Activated CD8-positive, alpha-beta T cell treated with anti-CD3 and anti-CD28 coated beads for 36 hours (primary cell): Measurements from ENCODE around the gene DISP1. TPM values are rescaled to one million over a fixed set of nuclear protein-coding genes. Genes with fewer than 3 reads are reported as not detected.

Experiments used
- ATAC-seq: fragments of 200-7000 bp; cut with Tn5 transposase; one replicate; pipeline ENCODE4 v1.10.0; 2021; ENCODE audit warnings: mild to moderate bottlenecking, moderate library complexity
- CTCF ChIA-PET: fragments of 350-600 bp; sonication (Branson Sonifier 250); formaldehyde crosslinking; loops from one replicate; lab custom pipeline; 2021; ENCODE audit warnings: antibody characterized with exemption; lab: Charles Lee
- POLR2A ChIA-PET: fragments of 350-600 bp; sonication (Branson Sonifier 250); formaldehyde crosslinking; loops from one replicate; lab custom pipeline; 2021; ENCODE audit warnings: antibody characterized with exemption; lab: Charles Lee
- DNase-seq: peaks from one replicate; pipeline ENCODE4 v3.0.0-alpha.2; 2020
- H3K27ac Mint-ChIP-seq: one replicate; pipeline ENCODE4 v1.8.0; 2021; ENCODE audit warnings: mild to moderate bottlenecking, mixed read lengths
- H3K27me3 Mint-ChIP-seq: one replicate; pipeline ENCODE4 v1.8.0; 2021; ENCODE audit warnings: mixed read lengths
- H3K36me3 Mint-ChIP-seq: one replicate; pipeline ENCODE4 v1.8.0; 2021; ENCODE audit warnings: low read depth, mixed read lengths
- H3K4me1 Mint-ChIP-seq: one replicate; pipeline ENCODE4 v1.8.0; 2021; ENCODE audit warnings: low read depth, mixed read lengths
- H3K4me3 Mint-ChIP-seq: one replicate; pipeline ENCODE4 v1.8.0; 2021; ENCODE audit warnings: mild to moderate bottlenecking, moderate library complexity, mixed read lengths
- H3K9me3 Mint-ChIP-seq: one replicate; pipeline ENCODE4 v1.8.0; 2021; ENCODE audit warnings: mixed read lengths
- intact Hi-C: fragments of 100-400 bp; cut with micrococcal nuclease; formaldehyde crosslinking; loops from one replicate; pipeline ENCODE4 v1.10.0; 2022
- total RNA-seq, 2 experiments: library from RNA; stranded (reverse); gene quantifications; one replicate each; pipeline ENCODE4 v1.2.3, GENCODE V29; 2021
- TF ChIP-seq, protein P1 (sequence below): fragments of 200-600 bp; IDR thresholded peaks from one replicate; pipeline ENCODE4 v1.8.0; 2022; ENCODE audit warnings: antibody characterized with exemption, mild to moderate bottlenecking

Gene DISP1
- total RNA-seq, 2 experiments from 2014 or later, result 1.8 to 2.1 TPM

DNA sequence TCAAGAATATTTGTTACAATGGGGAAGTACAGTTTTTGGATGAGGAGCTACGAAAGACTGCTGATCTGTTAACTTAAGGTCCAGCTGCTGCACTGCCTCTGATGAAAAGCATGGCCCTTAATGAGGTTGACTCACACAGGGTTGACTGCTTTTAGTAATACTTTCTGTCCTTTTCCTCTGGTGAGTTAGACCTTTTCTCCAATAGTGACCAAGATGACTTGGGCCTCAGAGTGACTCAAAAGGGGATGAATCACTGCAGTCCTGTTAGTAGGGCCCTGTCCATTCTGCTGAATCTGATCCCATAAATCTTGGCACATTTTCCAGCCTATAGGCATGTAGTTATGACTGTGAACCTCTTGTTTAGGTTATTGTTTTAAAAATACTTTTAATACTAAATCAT is 2.7 kb downstream of the DISP1 start:
- H3K4me1 Mint-ChIP-seq, result peaks cover 42% of the 10 kb centered on the region
- POLR2A ChIA-PET, result no interaction called here
- intact Hi-C loops, result no loop called here
- H3K36me3 Mint-ChIP-seq, result no peaks in the 10 kb centered on the region
- H3K27ac Mint-ChIP-seq, result no peak overlapping the region
- no peaks in the 10 kb centered on the region for H3K9me3 Mint-ChIP-seq
- TF ChIP-seq, protein P1, sequence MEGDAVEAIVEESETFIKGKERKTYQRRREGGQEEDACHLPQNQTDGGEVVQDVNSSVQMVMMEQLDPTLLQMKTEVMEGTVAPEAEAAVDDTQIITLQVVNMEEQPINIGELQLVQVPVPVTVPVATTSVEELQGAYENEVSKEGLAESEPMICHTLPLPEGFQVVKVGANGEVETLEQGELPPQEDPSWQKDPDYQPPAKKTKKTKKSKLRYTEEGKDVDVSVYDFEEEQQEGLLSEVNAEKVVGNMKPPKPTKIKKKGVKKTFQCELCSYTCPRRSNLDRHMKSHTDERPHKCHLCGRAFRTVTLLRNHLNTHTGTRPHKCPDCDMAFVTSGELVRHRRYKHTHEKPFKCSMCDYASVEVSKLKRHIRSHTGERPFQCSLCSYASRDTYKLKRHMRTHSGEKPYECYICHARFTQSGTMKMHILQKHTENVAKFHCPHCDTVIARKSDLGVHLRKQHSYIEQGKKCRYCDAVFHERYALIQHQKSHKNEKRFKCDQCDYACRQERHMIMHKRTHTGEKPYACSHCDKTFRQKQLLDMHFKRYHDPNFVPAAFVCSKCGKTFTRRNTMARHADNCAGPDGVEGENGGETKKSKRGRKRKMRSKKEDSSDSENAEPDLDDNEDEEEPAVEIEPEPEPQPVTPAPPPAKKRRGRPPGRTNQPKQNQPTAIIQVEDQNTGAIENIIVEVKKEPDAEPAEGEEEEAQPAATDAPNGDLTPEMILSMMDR, result no peak
- DNase-seq (no peak), ATAC-seq (no peak)
- no peak overlapping the region for H3K4me3 Mint-ChIP-seq
- CTCF ChIA-PET, result interaction anchor here (0.7 to 3.8 kb wide), 3 partner anchors 24 to 306 kb away, joined by 3 to 11 read pairs (median 5); no protein-coding TSS in a partner anchor
- H3K27me3 Mint-ChIP-seq, result no peaks in the 10 kb centered on the region

DNA sequence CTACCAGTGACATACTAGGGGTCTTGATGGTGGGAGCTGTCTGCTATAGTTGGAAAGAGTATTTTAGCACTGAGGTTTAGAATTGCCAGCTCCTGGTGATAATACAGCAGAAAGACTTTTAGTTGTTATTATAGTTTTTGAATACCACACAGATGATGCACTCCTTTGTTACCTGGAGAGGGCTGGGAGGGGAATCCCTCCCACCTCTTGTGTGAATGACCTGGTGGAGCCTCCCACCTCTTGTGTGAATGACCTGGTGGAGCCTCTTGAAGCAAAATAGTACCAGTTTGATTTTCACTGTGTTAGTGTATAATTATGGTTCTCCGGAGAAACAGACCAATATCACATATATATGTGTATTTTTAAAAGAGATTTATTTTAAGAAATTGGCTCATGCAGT is 3.3 kb downstream of the DISP1 start:
- POLR2A ChIA-PET, result no interaction called here
- CTCF ChIA-PET, result interaction anchor here (0.7 to 3.8 kb wide), 2 partner anchors 25 to 305 kb away, joined by 5 to 11 read pairs; no protein-coding TSS in a partner anchor
- Mint-ChIP-seq H3K27ac (no peak overlapping the region), H3K27me3 (no peaks in the 10 kb centered on the region), H3K4me1 (peaks cover 42% of the 10 kb centered on the region), H3K9me3 (no peaks in the 10 kb centered on the region), H3K4me3 (no peak overlapping the region), H3K36me3 (no peaks in the 10 kb centered on the region)
- TF ChIP-seq, protein P1, result no peak
- intact Hi-C loops, result no loop called here
- ATAC-seq (no peak), DNase-seq (no peak)

DNA sequence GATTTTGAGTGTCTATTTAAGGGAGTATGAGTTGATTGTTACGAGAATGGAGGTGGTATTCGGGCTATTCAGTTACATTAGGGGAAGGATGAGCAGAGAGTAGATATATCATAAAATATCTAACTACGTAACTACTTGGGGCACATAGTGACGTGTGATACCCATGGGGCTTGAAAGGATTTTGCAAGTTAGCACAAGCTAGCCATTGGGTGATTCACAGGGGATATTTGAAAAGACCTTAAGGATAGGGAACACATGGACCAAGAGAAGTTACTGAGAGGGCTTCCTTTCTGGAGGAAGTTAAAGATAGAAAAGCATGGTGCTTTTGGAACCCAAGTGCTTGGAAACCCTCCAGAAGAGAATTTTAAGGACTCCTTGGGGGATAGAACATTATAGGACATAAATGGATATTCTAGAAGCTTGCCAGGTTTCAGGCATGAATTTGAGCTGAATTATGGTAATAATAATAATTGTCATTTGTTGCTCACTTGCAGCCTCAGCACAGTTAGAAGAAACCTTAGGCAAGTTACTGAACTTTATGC is 5.4 kb downstream of the DISP1 start:
- H3K36me3 Mint-ChIP-seq, result no peaks in the 10 kb centered on the region
- TF ChIP-seq, protein P1, result no peak
- H3K4me1 Mint-ChIP-seq, result peaks cover 36% of the 10 kb centered on the region
- no peaks in the 10 kb centered on the region for H3K27me3 Mint-ChIP-seq
- DNase-seq (no peak), ATAC-seq (no peak)
- no peak overlapping the region for H3K27ac Mint-ChIP-seq
- ChIA-PET CTCF (interaction anchor here (0.6 to 1.3 kb wide), 2 partner anchors 12 to 134 kb away, joined by 3 to 5 read pairs; no protein-coding TSS in a partner anchor), POLR2A (interaction anchor here (1.3 kb wide), 1 partner anchor 14 kb away, joined by 3 read pairs; no protein-coding TSS in a partner anchor)
- intact Hi-C loops, result no loop called here
- H3K4me3 Mint-ChIP-seq, result no peak overlapping the region
- no peaks in the 10 kb centered on the region for H3K9me3 Mint-ChIP-seq

DNA sequence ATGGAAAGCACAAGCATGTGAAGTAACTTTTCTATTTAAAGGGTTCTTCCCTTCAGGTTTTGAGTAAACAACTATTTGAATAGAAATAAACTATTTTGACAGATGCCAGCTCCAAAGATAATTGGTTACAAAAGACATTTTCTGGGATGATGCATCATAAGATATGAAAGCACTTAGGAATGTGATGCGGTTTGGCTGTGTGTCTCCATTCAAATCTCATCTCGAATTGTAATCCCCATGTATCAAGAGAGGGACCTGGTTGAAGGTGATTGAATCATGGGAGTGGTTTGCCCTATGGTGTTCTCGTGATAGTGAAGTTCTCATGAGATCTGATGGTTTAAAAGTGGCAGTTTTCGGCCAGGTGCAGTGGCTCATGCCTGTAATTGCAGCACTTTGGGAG is 6.4 kb downstream of the DISP1 start:
- H3K27ac Mint-ChIP-seq, result no peak overlapping the region
- intact Hi-C loops, result no loop called here
- no peaks in the 10 kb centered on the region for H3K36me3 Mint-ChIP-seq
- H3K9me3 Mint-ChIP-seq, result no peaks in the 10 kb centered on the region
- H3K4me1 Mint-ChIP-seq, result peaks cover 30% of the 10 kb centered on the region
- TF ChIP-seq, protein P1, result no peak
- ATAC-seq, result no peak
- no peak for DNase-seq
- H3K4me3 Mint-ChIP-seq, result no peak overlapping the region
- CTCF ChIA-PET, result no interaction called here
- H3K27me3 Mint-ChIP-seq, result no peaks in the 10 kb centered on the region
- POLR2A ChIA-PET, result interaction anchor here (0.5 to 1.3 kb wide), 3 partner anchors 13 to 836 kb away, joined by 3 to 4 read pairs (median 3); no protein-coding TSS in a partner anchor

DNA sequence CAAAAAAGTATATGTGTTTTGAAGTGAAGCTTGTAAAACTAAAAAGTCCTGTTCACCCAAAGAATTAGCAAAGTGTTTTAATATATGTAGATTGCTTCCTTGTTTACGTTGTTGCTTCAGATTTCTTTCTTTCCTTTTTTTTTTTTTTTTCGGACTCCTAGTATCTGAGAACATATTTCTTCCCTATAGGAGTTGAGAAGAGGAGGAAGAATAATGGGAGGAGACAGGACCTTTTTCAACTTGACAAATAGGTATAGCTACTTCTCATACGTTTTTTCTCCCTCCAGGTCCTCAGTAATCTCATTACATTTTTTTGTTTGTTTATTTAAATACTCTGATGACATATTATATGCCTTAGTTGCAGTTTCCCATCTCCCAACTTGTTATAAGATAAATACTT is 8.9 kb downstream of the DISP1 start:
- H3K4me1 Mint-ChIP-seq, result peaks cover 12% of the 10 kb centered on the region
- no peak for DNase-seq
- CTCF ChIA-PET, result no interaction called here
- no peaks in the 10 kb centered on the region for H3K9me3 Mint-ChIP-seq
- TF ChIP-seq, protein P1, result no peak
- ATAC-seq, result no peak
- intact Hi-C loops, result no loop called here
- H3K4me3 Mint-ChIP-seq, result no peak overlapping the region
- POLR2A ChIA-PET, result no interaction called here
- H3K27me3 Mint-ChIP-seq, result no peaks in the 10 kb centered on the region
- H3K27ac Mint-ChIP-seq, result no peak overlapping the region
- H3K36me3 Mint-ChIP-seq, result no peaks in the 10 kb centered on the region
